HG03521 (cell line): ENCODE results near the gene DHX30.
"Not testable (repeated sequence)": the region's sequence is repeated elsewhere in the genome, so short reads cannot be mapped to it uniquely, and the experiment has no call there.

Experiments
- ATAC-seq: cut with Tn5 transposase; IDR thresholded peaks from one replicate; pipeline ENCODE4 v1.9.1; 2021; ENCODE audit warnings: mild to moderate bottlenecking, moderate library complexity; ENCODE audit not compliant: unreplicated experiment

Gene DHX30

GRCh38 chr3:47804577-47804976 is 1.6 kb downstream of the DHX30 start:
- ATAC-seq: no peak

- no peak for ATAC-seq
Observed at GRCh38 chr3:47813551-47814177, 10.7 kb downstream of the DHX30 start.

GRCh38 chr3:47817609-47818008 is 14.7 kb downstream of the DHX30 start:
- no peak for ATAC-seq

GRCh38 chr3:47824541-47825473 is 21.9 kb downstream of the DHX30 start:
- ATAC-seq: peak; percentile 94

GRCh38 chr3:47825590-47825989 is 22.7 kb downstream of the DHX30 start:
- ATAC-seq: no peak

GRCh38 chr3:47829482-47829881 is 26.5 kb downstream of the DHX30 start:
- not testable (repeated sequence) for ATAC-seq

GRCh38 chr3:47836986-47837385 is 34.0 kb downstream of the DHX30 start:
- no peak for ATAC-seq

GRCh38 chr3:47838503-47838902 is 35.6 kb downstream of the DHX30 start:
- no peak for ATAC-seq

GRCh38 chr3:47841786-47842349 is 38.9 kb downstream of the DHX30 start:
- ATAC-seq: no peak

GRCh38 chr3:47846186-47846879 is 43.4 kb downstream of the DHX30 start:
- no peak for ATAC-seq

- ATAC-seq: no peak
Observed at GRCh38 chr3:47846880-47847248, 43.9 kb downstream of the DHX30 start.

GRCh38 chr3:47847260-47847659 is 44.3 kb downstream of the DHX30 start:
- ATAC-seq: no peak

GRCh38 chr3:47847801-47848518 is 45.0 kb downstream of the DHX30 start:
- ATAC-seq: no peak

GRCh38 chr3:47848599-47849117 is 45.7 kb downstream of the DHX30 start:
- ATAC-seq: no peak

- no peak for ATAC-seq
Observed at GRCh38 chr3:47849186-47849698, 46.3 kb downstream of the DHX30 start.

GRCh38 chr3:47849699-47850563 is 47.0 kb downstream of the DHX30 start:
- no peak for ATAC-seq

- no peak for ATAC-seq
Observed at GRCh38 chr3:47850564-47851410, 47.8 kb downstream of the DHX30 start.

GRCh38 chr3:47851888-47852603 is 49.1 kb downstream of the DHX30 start:
- no peak for ATAC-seq
